OCI-LY7 (cell line): ENCODE measurements around the gene POLA1.

Source experiments
- CTCF ChIP-seq: fragments of 200-600 bp; sonication (generic); conservative IDR thresholded peaks from 2 replicates; pipeline ENCODE4 v1.5.1; 2014; ENCODE audit warnings: mild to moderate bottlenecking, antibody characterized with exemption, low read length, moderate library complexity, mixed read lengths
- EZH2phosphoT487 ChIP-seq: fragments of 200-600 bp; sonication (generic); IDR thresholded peaks from 2 replicates; pipeline ENCODE4 v1.6.1; 2018; ENCODE audit warnings: low read depth, borderline replicate concordance, mild to moderate bottlenecking, mixed run types, antibody characterized with exemption, low read length, moderate library complexity, mixed read lengths

- TF ChIP-seq CTCF (no peak), EZH2phosphoT487 (no peak)
Measured at GRCh38 chrX:25004485-25005032, 310.8 kb downstream of the POLA1 start.
